Mucosa of stomach (tissue), 1 donor: ENCODE measurements around the gene EIF4E1B.

Source experiments
- H3K27me3 ChIP-seq: one replicate; pipeline ENCODE4 v1.7.0; 2013; ENCODE audit warnings: mild to moderate bottlenecking, low read length; ENCODE audit not compliant: control insufficient read depth, insufficient read depth
- H3K36me3 ChIP-seq: one replicate; pipeline ENCODE4 v1.7.0; 2013; ENCODE audit warnings: low read length; ENCODE audit not compliant: control insufficient read depth, insufficient read depth
- H3K4me1 ChIP-seq: one replicate; pipeline ENCODE4 v1.7.0; 2013; ENCODE audit warnings: mild to moderate bottlenecking, low read length; ENCODE audit not compliant: control insufficient read depth, insufficient read depth
- H3K4me3 ChIP-seq: one replicate; pipeline ENCODE4 v1.7.0; 2013; ENCODE audit warnings: low read length
- H3K9ac ChIP-seq: one replicate; pipeline ENCODE4 v1.7.0; 2013; ENCODE audit warnings: mild to moderate bottlenecking, low read length, moderate library complexity
- H3K9me3 ChIP-seq: one replicate; pipeline ENCODE4 v1.7.0; 2013; ENCODE audit warnings: mild to moderate bottlenecking, low read length, moderate library complexity; ENCODE audit not compliant: control insufficient read depth
- donor health status: Pancreatic carcinoma.

The EIF4E1B gene

GRCh38 chr5:176644878-176645670 lies 14.6 kb downstream of the EIF4E1B start:
- Histone ChIP-seq H3K36me3 (no peaks in the 10 kb centered on the region), H3K27me3 (peaks cover 7% of the 10 kb centered on the region), H3K9me3 (no peaks in the 10 kb centered on the region), H3K4me3 (no peak overlapping the region), H3K4me1 (peaks cover 18% of the 10 kb centered on the region), H3K9ac (no peak overlapping the region)

DNA sequence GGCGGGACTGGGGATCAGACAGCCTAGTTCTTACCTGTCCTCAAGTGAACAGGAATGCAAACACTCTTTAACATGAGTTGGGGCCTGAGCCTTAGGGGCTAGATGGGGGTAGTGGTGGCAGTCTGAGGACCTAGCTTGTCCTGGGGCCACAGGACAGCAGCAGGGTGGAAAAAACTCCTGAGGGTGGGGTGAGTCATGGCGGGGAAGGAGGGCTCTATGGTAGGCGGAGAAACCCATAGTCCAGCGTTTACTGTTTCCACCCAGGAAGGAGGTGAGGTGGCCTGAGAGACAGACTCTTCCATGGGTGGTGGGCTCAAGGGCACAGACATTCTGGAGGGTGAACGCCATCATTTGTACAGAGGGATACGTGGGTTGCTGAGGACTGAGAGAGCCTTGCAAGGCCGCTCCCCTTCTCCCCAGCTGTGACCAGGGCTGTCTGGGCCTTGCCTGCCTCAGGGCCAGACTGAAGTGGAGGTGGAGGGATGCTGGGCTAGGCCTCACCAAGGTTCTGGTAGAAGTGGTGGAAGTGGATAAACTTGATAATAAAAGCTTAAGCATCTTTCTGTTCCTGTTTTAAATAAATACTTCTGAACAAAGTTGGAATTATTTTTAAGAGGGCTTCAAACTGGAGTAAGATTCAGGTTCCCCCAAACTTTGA lies 15.7 kb downstream of the EIF4E1B start:
- Histone ChIP-seq H3K27me3 (peaks cover 7% of the 10 kb centered on the region), H3K9ac (peak overlapping the region; percentile 76), H3K4me1 (peaks cover 18% of the 10 kb centered on the region), H3K9me3 (no peaks in the 10 kb centered on the region), H3K4me3 (peak overlapping the region; percentile 96), H3K36me3 (no peaks in the 10 kb centered on the region)

DNA sequence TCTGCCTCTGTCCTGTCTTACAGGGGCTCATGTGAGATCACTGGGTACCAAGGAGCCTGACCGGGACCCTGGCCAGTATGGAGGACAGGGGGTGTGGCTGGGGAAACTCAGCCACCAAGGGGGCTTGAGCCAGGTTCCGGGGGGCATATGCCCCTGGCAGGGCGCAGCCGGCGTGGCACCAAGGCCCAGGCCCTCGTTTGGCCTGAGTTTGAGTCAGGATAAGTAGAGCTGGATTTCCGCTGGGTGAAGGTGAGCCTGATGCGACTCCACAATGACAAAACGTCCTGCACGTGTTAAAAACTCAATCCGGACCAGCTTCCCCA lies 16.2 kb downstream of the EIF4E1B start:
- peaks cover 7% of the 10 kb centered on the region for H3K27me3 ChIP-seq
- peaks cover 18% of the 10 kb centered on the region for H3K4me1 ChIP-seq
- no peaks in the 10 kb centered on the region for H3K9me3 ChIP-seq
- peak overlapping the region; percentile 96 for H3K4me3 ChIP-seq
- no peaks in the 10 kb centered on the region for H3K36me3 ChIP-seq
- peak overlapping the region; percentile 76 for H3K9ac ChIP-seq

- Histone ChIP-seq H3K9me3 (no peaks in the 10 kb centered on the region), H3K27me3 (peaks cover 7% of the 10 kb centered on the region), H3K9ac (peak within 1 kb of the TSS; percentile 92), H3K4me1 (peaks cover 18% of the 10 kb centered on the region), H3K36me3 (no peaks in the 10 kb centered on the region), H3K4me3 (peak within 1 kb of the TSS; percentile 96)
These were observed 16.8 kb downstream of the EIF4E1B start, which contains the start of gene TSPAN17 for GRCh38 chr5:176647030-176647842. Gene TSPAN17 (plus strand): TSS chr5:176647484. CDS start chr5:176647616, 132 bp downstream.

DNA sequence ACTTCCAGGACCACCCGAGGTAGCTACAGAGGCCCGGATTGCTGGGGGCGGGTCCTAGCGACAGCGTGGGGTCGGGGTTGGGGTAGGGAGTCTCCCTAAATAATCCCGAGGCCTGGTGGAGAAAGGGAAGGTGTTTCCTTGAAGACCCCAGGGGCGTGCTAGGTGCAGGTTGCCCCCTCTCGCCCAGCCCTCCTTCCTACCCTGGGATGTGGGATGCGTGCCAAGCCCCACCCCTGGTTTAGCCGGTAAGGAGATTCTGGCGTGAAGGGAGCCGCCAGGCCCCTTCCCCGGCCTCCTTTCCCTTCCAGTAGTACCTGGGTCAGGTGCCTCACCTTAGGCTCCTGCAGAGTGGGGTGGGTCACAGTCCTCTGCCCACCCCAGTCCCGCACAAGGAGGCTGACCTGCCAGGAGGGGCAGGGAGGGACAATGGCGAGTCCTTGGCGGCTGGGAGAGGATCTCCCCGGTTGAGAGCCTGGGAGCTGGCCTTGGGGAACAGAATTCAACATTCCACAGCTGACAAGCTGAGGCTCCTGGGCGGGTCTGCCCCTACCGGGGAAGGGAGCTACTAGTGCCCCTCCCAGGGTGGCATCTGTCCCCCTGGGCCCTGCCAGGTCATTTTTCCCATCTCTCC lies 17.5 kb downstream of the EIF4E1B start:
- H3K4me1 ChIP-seq = peaks cover 22% of the 10 kb centered on the region
- peaks cover 7% of the 10 kb centered on the region for H3K27me3 ChIP-seq
- H3K4me3 ChIP-seq = peak overlapping the region; percentile 80
- no peaks in the 10 kb centered on the region for H3K36me3 ChIP-seq
- no peaks in the 10 kb centered on the region for H3K9me3 ChIP-seq
- peak overlapping the region; percentile 92 for H3K9ac ChIP-seq

DNA sequence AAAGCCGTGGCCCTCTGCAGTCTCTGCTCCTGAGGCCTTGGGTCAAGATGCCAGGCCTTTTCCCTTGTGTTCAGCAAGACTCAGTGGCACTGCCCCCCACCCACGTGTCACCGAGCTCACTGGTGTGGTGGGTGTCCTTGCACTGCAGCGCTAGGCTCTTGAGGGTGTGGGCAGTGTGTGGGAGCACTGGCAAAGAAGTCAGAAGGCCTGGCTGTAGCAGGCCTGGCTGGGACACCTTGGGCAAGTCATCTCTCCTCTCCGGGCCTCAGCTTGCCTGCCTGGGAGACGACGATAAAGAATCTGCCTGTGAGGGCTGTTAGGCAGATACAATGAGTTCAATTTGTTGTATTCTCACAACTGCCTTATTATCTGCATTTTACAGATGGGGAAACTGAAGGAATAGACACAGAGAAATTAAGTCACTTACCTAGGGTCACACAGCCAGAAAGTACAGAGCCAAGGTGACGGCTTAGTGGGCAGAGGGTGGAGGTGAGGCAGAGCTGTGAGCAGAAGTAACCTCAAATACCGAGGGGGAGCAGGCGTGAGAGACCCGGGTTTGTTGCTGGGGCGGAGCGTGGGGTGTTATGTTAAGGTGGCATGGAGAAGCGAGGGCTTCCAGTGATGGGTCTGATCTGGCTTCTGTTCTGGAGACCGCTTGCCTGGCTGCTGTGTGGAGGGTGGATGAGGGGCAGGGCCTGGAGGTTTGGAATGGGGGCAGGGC lies 18.2 kb downstream of the EIF4E1B start:
- no peaks in the 10 kb centered on the region for H3K9me3 ChIP-seq
- H3K36me3 ChIP-seq = no peaks in the 10 kb centered on the region
- peak overlapping the region; percentile 80 for H3K4me3 ChIP-seq
- H3K27me3 ChIP-seq = peaks cover 2% of the 10 kb centered on the region
- H3K9ac ChIP-seq = peak overlapping the region; percentile 92
- H3K4me1 ChIP-seq = peaks cover 28% of the 10 kb centered on the region

- H3K27me3 ChIP-seq = no peaks in the 10 kb centered on the region
- no peak overlapping the region for H3K4me3 ChIP-seq
- H3K4me1 ChIP-seq = peaks cover 37% of the 10 kb centered on the region
- no peaks in the 10 kb centered on the region for H3K9me3 ChIP-seq
- peaks cover 9% of the 10 kb centered on the region for H3K36me3 ChIP-seq
- H3K9ac ChIP-seq = no peak overlapping the region
These were observed 19.9 kb downstream of the EIF4E1B start for GRCh38 chr5:176650354-176650884.

- peaks cover 9% of the 10 kb centered on the region for H3K36me3 ChIP-seq
- no peaks in the 10 kb centered on the region for H3K27me3 ChIP-seq
- H3K4me3 ChIP-seq = no peak overlapping the region
- no peak overlapping the region for H3K9ac ChIP-seq
- no peaks in the 10 kb centered on the region for H3K9me3 ChIP-seq
- peaks cover 34% of the 10 kb centered on the region for H3K4me1 ChIP-seq
These were observed 21.1 kb downstream of the EIF4E1B start for GRCh38 chr5:176651472-176651980.

DNA sequence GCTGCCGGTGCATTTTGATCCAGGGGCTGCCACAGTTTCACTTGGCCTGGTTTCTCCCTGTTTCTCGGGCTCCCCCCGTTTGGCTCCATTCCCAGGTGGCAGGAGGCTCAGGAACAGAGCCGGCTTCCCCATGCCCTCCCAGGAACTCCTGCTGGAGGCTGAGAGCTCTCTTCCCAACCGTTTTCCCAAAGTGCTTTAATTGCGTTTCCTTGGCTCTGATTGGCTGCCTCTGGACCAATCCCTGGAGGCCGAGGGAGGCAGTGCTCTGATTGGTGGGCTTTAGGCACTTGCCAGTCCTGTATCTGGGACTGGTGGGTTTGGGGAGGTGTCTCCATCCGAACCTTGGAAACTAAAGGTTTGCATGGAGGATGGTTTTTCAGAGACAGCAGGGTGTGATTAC lies 21.7 kb downstream of the EIF4E1B start:
- no peak overlapping the region for H3K4me3 ChIP-seq
- H3K9ac ChIP-seq = no peak overlapping the region
- H3K9me3 ChIP-seq = no peaks in the 10 kb centered on the region
- peaks cover 9% of the 10 kb centered on the region for H3K36me3 ChIP-seq
- H3K4me1 ChIP-seq = peaks cover 30% of the 10 kb centered on the region
- no peaks in the 10 kb centered on the region for H3K27me3 ChIP-seq

DNA sequence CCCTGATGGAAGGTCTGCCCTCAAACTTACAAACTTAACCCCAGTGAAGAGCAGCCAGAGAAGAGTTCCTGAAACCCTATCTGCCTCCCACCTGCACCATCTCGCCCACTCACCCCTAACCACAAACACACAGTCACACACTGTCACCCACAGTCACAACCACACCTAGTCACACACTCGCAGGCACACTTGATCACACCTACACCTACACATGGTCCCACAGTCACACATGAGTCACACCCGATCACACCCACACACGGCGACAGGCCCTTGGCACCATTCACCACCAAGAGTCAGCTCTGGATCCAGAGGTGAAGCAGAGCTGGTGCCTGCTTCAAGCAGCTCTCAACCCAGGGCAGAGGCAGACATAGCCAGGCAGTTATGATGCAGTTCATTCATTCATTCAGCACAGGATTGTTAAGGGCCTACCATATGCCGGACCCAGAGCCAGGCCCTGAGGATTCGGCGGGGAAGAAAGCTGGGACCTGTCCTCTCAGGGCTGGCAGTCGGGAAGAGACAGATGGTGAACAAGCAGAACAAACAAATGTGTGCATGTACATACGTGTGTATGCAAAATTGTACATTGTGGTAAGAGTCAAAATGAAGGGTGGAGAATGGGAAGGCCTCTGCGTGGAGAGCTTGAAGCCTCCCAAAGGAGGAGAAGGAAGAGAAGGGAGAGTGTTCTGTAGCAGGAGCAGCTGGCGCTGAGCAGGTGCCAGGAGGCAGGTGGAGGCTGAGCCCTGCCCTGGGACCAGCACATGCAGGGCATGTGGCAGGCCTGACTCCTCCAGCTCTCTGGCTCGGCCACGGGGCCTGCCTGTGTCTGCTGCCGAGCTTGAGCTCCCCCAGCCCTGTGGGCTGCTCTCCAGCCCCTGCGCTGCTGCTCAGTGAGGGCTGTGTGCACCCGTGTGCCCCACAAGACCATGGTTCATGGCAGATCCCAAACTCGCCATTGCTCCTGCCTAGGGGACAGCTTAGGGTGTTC lies 23.2 kb downstream of the EIF4E1B start:
- Histone ChIP-seq H3K9ac (no peak overlapping the region), H3K4me1 (peaks cover 25% of the 10 kb centered on the region), H3K9me3 (no peaks in the 10 kb centered on the region), H3K4me3 (no peak overlapping the region), H3K27me3 (no peaks in the 10 kb centered on the region), H3K36me3 (peaks cover 9% of the 10 kb centered on the region)
